NK-92 treated with Interleukin-12 subunit alpha and Interleukin-12 subunit beta, amount 100 ng/mL, for 24 hours (cell line): Measurements from ENCODE around the gene WBP1L.

ENCODE experiments used
- DNase-seq: peaks from one replicate; lab custom pipeline; 2025; lab: John Stamatoyannopoulos, UW

WBP1L gene

GRCh38 chr10:102779680-102780526 lies 36.2 kb downstream of the WBP1L start:
- DNase-seq, result no peak

DNA sequence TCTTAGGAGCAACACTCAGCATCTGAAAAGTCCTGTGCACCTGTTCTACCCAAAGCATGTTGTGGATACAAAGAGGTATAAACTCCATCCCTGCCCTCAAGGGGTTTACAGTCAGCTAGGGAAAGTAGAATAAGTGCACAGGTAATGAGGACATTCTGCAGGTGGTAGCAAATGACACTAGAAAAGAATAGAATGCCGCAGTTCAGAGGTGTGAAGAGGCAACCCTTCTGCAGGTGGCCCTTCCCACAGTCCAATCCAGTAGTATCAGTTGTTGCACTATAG lies 36.7 kb downstream of the WBP1L start:
- no peak for DNase-seq

DNA sequence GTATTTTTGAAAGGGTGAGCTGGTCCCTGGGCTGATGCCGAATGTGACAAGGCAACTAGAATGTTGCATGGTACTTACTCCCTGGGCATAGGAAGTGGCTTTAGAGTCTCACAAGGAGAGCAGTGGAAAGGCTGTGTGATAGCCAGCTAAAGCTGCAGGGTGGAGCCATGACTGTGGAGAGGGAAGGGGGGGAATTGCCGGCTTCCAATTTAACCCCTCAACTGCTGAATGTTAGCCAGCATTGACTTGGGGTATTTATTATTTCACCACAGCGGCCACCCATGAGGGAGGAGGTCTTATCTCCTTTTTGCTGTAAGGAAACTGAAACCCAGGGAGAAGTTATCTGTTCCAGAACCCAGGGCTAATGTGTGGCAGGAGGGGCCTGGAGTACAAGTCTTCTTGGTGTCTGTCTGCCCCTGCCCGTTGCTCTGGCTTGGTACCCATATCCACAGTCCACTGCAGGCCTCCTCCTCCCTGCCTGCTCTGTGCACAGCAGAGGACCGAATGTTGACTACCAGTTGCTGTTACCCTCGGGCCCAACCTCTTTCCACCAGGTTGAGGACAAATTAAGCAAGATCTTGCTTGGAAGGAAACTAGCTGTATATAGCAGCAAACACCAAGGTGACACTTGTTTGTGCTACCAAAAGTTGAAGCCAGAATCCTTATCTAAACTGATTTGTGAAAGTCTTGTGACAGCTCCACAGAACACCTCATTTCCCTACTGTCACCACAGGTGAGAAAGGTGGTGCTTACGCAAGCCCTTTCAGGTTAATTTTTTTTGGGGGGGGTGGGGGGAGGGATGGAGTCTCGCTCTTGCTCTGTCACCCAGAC lies 37.6 kb downstream of the WBP1L start:
- no peak for DNase-seq

GRCh38 chr10:102781921-102782557 lies 38.3 kb downstream of the WBP1L start:
- no peak for DNase-seq

DNA sequence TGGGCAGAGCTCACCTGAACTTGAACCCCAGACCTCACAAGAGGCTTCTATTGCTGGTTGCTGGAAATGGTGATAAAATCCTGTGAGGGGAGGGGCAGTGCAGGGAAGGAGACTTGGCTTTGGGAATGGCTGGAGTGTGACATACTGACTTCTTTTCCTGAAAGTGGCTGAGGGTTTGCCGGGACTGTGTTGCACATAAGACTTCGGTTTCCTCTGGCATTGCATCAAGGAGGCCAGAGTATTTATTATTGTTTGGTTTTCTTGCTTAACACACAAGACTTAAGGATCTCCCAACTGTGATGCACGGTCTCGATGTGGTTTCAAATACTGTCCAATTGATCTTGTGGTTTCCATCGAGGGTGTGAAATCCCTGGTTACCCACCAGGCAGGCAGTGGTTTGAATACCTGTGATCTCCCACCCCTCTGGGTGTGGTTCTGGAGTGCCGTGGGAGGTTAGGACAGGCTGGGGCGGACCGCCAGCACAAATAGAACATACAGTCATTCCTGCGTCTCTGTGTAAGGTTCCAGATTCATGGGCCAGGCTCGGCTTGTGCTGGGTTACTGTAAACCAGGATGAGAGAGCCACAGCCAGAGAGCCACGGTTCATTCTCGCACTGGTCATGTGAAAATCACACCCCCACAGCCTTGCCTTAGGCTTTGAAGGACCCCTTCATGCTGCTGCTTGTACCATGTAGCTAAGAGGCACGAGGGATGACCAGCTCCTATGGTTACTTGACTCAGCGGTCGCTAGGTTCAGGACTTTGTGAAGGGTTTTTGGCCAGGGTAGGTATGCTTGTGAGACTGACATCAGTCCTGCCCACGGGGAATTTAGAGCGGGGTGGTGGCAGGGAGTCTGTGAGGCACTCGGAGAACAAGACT lies 39.2 kb downstream of the WBP1L start:
- no peak for DNase-seq

DNA sequence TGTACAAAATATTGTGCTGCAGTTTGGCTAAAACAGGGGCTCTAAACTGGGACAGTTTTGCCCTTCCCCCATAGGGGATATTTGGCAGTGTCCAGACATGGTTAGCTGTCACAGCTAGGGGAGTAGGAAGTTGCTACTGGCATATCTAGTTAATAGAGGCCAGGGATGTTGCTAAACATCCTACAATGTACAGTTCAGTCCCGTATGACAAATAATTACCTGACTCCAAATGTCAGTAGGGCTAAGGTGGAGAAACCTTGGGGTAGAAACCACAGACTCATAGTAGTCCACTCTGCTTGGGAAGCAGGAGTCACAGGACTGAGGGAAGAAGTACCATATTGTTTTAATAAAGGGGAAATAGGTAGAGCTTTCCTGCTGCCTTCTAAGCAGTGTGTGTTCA lies 39.8 kb downstream of the WBP1L start:
- no peak for DNase-seq

DNA sequence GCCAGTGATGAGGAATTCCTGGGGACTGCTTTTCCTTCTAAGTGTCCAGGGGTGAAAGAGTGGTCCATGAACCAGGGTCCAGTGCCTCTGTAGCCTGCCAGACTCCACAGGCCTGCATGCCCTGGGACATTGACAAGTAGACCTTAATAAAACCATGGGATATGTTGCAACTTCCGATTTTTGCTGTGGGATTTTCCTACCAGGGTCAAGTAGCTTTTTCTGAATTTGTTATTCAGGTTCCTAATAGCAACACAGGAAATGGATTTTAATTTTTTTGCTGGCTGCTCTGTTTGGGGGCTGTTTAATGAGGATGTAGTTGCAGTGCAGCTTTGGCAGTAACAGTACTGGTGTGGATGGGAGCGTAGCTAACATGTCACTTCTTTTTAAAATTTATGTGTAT lies 42.1 kb downstream of the WBP1L start:
- DNase-seq, result no peak

GRCh38 chr10:102791754-102792395 lies 48.1 kb downstream of the WBP1L start:
- no peak for DNase-seq

DNA sequence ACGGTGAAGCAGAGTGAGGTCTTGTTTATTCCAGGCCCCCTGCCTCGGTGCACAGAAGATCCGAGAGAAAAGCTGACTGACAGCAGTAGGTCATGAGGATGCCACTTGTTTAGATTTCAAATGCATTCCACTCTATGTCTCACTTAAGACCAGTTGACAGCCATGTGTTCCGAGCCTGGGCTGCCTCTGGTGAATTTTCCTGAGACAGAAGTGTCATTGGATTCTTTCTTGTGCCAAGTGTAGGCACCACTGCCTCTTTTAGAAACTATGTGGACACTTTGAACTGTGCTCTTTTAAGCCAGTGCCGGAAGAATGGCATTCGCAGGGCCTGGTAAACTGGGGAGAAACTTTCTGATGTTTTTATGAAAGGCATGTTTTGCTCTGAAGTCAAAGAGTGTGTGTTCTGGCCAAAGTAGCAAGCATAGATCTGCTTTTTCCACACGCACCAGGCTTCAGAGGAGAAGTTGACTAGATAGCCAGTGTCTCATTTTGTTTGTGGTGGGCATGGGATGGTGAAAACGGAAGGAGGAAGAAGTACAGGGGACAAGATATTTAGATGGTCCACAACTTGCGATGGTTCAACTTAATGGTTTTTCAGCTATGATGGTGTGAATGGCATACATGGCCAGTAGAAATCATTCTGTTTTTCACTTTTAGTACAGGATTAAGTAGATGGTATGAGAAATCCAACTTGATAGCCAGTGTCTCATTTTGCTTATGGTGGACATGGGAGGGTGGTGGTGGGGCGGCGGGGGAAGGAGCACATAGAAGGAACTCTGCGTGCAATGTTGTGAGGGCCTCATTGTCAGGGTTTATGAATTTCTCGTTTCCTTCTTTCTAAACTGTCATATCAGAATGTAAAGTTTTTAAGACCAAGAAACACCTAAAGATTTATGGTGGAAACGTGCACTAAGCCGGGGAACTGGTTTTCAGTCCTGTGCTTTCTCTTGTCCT lies 52.0 kb downstream of the WBP1L start:
- no peak for DNase-seq

GRCh38 chr10:102796407-102797176 lies 52.8 kb downstream of the WBP1L start:
- DNase-seq, result no peak

DNA sequence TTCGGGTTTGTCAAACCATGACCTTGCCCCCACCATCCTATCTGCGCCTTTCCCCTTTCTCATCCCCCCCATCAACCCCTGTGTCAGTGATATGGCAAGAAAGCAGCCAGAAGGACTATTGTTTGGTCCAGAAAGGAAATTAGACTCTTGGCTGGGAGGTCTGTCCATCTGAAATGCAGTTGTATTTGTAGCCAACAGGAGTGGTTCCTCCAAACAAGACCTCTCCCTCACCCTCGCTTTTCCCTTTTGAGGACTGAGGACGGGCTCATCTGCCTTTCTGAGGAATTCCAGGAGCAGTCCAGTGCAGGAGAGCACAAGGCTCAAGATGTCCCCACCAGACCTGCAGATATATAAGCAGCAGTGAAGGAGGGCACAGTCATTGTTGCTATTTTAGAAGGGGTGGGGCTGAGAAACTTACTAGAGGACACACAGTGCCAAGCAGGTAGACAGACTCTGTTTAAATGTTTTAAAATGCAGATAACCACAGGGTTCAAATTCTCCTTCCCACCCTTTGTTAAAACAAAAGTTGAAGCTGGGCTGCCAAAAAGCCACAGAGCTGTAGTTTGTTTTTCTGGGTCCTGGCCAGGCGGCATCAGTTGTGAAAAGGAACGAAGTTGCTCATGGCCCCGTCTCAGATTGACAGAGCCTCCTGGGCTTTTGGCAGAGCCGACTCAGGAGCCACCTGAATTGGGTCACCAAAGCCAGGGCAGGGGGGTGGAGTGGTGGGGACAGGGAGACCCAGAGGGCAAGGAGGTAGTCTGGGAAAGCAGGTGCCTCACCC lies 56.1 kb downstream of the WBP1L start:
- DNase-seq, result no peak

GRCh38 chr10:102800611-102801335 lies 57.0 kb downstream of the WBP1L start:
- no peak for DNase-seq

DNA sequence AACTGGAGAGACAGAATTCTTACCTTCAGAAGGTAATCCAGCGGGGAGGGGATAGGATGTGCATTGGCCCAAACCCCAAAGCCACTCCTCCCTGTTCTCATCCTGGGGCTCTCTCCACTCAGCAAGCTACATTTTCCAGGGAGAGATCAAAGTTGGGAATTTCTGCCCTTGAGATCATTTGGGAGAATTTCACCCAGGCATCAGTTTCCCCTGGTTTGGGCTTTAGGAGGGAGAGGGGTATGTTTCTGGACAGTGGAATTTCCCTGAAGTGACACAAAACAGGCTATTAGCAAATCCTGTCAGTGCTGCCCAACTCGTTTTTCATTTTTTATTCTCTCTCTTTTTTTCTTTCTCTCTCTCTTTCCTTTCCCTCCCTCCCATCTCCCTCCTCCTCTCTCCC lies 57.7 kb downstream of the WBP1L start:
- DNase-seq, result no peak

- no peak for DNase-seq
Observed at GRCh38 chr10:102801978-102802377, 58.2 kb downstream of the WBP1L start.

DNA sequence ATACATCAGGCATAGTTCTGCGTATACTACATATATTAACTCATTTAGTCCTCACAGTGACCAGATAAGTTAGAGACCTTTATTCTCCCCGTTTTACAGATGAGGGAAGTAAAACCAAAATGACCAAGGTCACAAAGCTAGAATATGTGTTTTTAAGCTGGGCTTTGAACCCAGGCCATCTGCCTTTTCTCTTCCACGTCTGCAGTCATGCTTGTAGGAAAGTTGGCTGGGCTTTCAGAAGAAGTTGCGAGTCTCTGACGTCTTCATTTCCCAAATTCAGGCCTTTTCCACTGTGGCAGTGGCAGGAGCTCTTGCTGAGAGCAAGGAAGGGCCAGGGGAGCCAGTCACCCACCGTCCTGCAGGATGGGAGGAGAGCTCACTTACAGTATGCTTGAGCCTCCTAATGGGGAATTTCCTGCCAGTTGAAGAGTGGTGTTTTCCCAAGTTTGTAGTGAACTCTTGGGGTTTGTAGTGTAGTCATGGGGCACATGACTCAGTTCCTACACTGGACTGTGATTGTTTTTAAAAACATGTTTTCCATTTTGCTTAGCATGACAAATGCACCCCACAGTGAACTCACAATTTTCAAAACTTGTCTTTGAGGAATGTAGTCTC lies 59.3 kb downstream of the WBP1L start:
- no peak for DNase-seq

- no peak for DNase-seq
Observed at GRCh38 chr10:102804382-102805055, 60.8 kb downstream of the WBP1L start.

DNA sequence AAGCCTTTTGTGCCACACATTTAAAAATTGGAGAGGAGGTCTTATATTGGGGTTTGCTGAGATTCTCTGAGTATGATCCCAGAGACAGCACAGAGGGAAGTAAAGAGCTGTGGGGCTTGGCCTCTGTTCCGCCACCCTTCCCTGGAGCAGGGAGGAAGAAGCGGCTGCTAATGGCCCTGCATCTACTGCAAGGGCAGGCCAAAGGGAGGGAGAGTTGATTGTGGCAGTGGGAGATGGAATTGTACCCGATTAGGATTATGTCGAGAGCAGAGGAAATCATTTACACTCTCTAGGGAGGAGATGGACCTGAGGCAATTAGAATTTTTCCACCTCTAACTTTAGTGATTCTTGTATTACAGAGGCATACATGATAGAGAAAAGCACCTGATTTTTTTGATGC lies 64.6 kb downstream of the WBP1L start:
- DNase-seq, result no peak
